Measurements from ENCODE around the gene TBX20. TPM values are rescaled to one million over a fixed set of nuclear protein-coding genes. Genes with fewer than 3 reads are reported as not detected.
"Not testable (repeated sequence)": the region's sequence is repeated elsewhere in the genome, so short reads cannot be mapped to it uniquely, and the experiment has no call there.

TBX20 gene
- total and polyA plus RNA-seq, 9 of the 15 experiments (the other 6 are each of a cell fraction or from before 2014, with no cell fraction given): not detected

GRCh38 chr7:35241436-35241835 is 12.5 kb downstream of the TBX20 start:
- Histone ChIP-seq H3K9me1 (ENCODE audit: control insufficient read depth, insufficient read depth, low read length) (no peaks in the 10 kb centered on the region), H2AFZ (ENCODE audit: low read depth, low read length) (no peak overlapping the region), H3K27me3 (ENCODE audit: control insufficient read depth in 2 of 2, insufficient read depth in 2 of 2, low read length in 2 of 2) (no peaks in the 10 kb centered on the region), H4K20me1 (replicated peaks; ENCODE audit: control insufficient read depth, insufficient read depth, low read length) (no peaks in the 10 kb centered on the region), H3K27ac (ENCODE audit: extremely low read depth, low read depth, low read length) (no peak overlapping the region), H3K4me2 (ENCODE audit: insufficient read depth, low read length) (no peak overlapping the region), H3K79me2 (ENCODE audit: control insufficient read depth, insufficient read depth, low read length) (no peaks in the 10 kb centered on the region), H3K9me3 (replicated peaks; ENCODE audit: control insufficient read depth, insufficient read depth, low read depth, low read length) (no peaks in the 10 kb centered on the region), H3K4me1 (replicated peaks in 1 of 2; ENCODE audit: control insufficient read depth in 2 of 2, insufficient read depth in 2 of 2, low read length in 2 of 2) (no peaks in the 10 kb centered on the region), H3K9ac (ENCODE audit: insufficient read depth in 1 of 2, low read depth in 2 of 2, low read length in 2 of 2) (no peak overlapping the region), H3K36me3 (ENCODE audit: control insufficient read depth, insufficient read depth, low read length) (no peaks in the 10 kb centered on the region), H3K4me3 (no peak overlapping the region)
- DNase-seq (ENCODE audit: extremely low read depth in 1 of 4, low spot score in 3 of 4) (no peak), FAIRE-seq (no peak), ATAC-seq (no peak)
- ChIA-PET POLR2A (no interaction called here), CTCF (ENCODE audit: low intra/inter-chr PET ratio) (no interaction called here)
- TF ChIP-seq ATF4 (CRISPR knock-in tag; IDR thresholded peaks at IDR 0.05): no peak
- no peak for TF ChIP-seq GATA2 (CRISPR knock-in tag; IDR thresholded peaks at IDR 0.05)
- TF ChIP-seq POLR3A (IDR thresholded peaks at IDR 0.05; ENCODE audit: borderline replicate concordance, extremely low read depth, insufficient read depth, insufficient read length): no peak
- no peak for TF ChIP-seq MLX (CRISPR knock-in tag; conservative IDR thresholded peaks at IDR 0.05)
- TF ChIP-seq ZNF436 (CRISPR knock-in tag; IDR thresholded peaks at IDR 0.05): no peak
- TF ChIP-seq SMAD2 (IDR thresholded peaks at IDR 0.05; ENCODE audit: low read depth, low read length): no peak
- TF ChIP-seq POLR2A (conservative IDR thresholded peaks at IDR 0.05): no peak
- TF ChIP-seq FOXA1 (IDR thresholded peaks at IDR 0.05; ENCODE audit: borderline replicate concordance): no peak
- no peak for TF ChIP-seq ETV1 (tag; conservative IDR thresholded peaks at IDR 0.05; ENCODE audit: low read depth)
- BruUV-seq (replicated peaks): no TSS peak
- intact Hi-C loops (cut with micrococcal nuclease): no loop called here
- in situ Hi-C loops (cut with MboI): no loop called here

- H3K27me3 ChIP-seq (ENCODE audit: control insufficient read depth in 2 of 2, insufficient read depth in 2 of 2, low read length in 2 of 2); H3K9me3 ChIP-seq (replicated peaks; ENCODE audit: control insufficient read depth, insufficient read depth, low read depth, low read length); FAIRE-seq; H4K20me1 ChIP-seq (replicated peaks; ENCODE audit: control insufficient read depth, insufficient read depth, low read length); POLR2A ChIA-PET; intact Hi-C loops (cut with micrococcal nuclease); DNase-seq (ENCODE audit: extremely low read depth in 1 of 4, low spot score in 3 of 4); in situ Hi-C loops (cut with MboI); H3K9ac ChIP-seq (ENCODE audit: insufficient read depth in 1 of 2, low read depth in 2 of 2, low read length in 2 of 2); H3K9me1 ChIP-seq (ENCODE audit: control insufficient read depth, insufficient read depth, low read length); H3K36me3 ChIP-seq (ENCODE audit: control insufficient read depth, insufficient read depth, low read length); H3K4me3 ChIP-seq; H3K4me1 ChIP-seq (replicated peaks in 1 of 2; ENCODE audit: control insufficient read depth in 2 of 2, insufficient read depth in 2 of 2, low read length in 2 of 2); H3K79me2 ChIP-seq (ENCODE audit: control insufficient read depth, insufficient read depth, low read length); H2AFZ ChIP-seq (ENCODE audit: low read depth, low read length); H3K4me2 ChIP-seq (ENCODE audit: insufficient read depth, low read length); BruUV-seq (replicated peaks); CTCF ChIA-PET (ENCODE audit: low intra/inter-chr PET ratio); ATAC-seq; H3K27ac ChIP-seq (ENCODE audit: extremely low read depth, low read depth, low read length): not testable (repeated sequence)
- WGBS (ENCODE audit: insufficient coverage, low coverage, missing lambda C conversion rate): 0% methylated on average over 2 of the region's 2 CpGs
These were observed 12.9 kb downstream of the TBX20 start for GRCh38 chr7:35241008-35241407.

- H3K9me1 ChIP-seq (ENCODE audit: control insufficient read depth, insufficient read depth, low read length); FAIRE-seq; H3K4me1 ChIP-seq (replicated peaks in 1 of 2; ENCODE audit: control insufficient read depth in 2 of 2, insufficient read depth in 2 of 2, low read length in 2 of 2); H3K9ac ChIP-seq (ENCODE audit: insufficient read depth in 1 of 2, low read depth in 2 of 2, low read length in 2 of 2); H4K20me1 ChIP-seq (replicated peaks; ENCODE audit: control insufficient read depth, insufficient read depth, low read length); H3K27ac ChIP-seq (ENCODE audit: extremely low read depth, low read depth, low read length); H3K4me3 ChIP-seq; DNase-seq (ENCODE audit: extremely low read depth in 1 of 4, low spot score in 3 of 4); BruUV-seq (replicated peaks); intact Hi-C loops (cut with micrococcal nuclease); H3K36me3 ChIP-seq (ENCODE audit: control insufficient read depth, insufficient read depth, low read length); in situ Hi-C loops (cut with MboI); CTCF ChIA-PET (ENCODE audit: low intra/inter-chr PET ratio); ATAC-seq; H3K27me3 ChIP-seq (ENCODE audit: control insufficient read depth in 2 of 2, insufficient read depth in 2 of 2, low read length in 2 of 2); POLR2A ChIA-PET; H3K79me2 ChIP-seq (ENCODE audit: control insufficient read depth, insufficient read depth, low read length); H3K9me3 ChIP-seq (replicated peaks; ENCODE audit: control insufficient read depth, insufficient read depth, low read depth, low read length); H2AFZ ChIP-seq (ENCODE audit: low read depth, low read length); H3K4me2 ChIP-seq (ENCODE audit: insufficient read depth, low read length): not testable (repeated sequence)
- 3% methylated on average over 5 of the region's 5 CpGs for WGBS (ENCODE audit: insufficient coverage, low coverage, missing lambda C conversion rate)
These were observed 15.4 kb downstream of the TBX20 start for GRCh38 chr7:35238456-35238855.

Measured in K562 (cell line).